22Rv1 (cell line): Measurements from ENCODE around the gene CCL4L2.
"Not testable (repeated sequence)": the region's sequence is repeated elsewhere in the genome, so short reads cannot be mapped to it uniquely, and the experiment has no call there.

Experiments used
- H3K27ac ChIP-seq: fragments of 450-650 bp; 2 replicates; pipeline ENCODE4 v1.5.1; 2017
- ZFX ChIP-seq: fragments of 450-650 bp; IDR thresholded peaks from 2 replicates; pipeline ENCODE4 v1.6.1; 2017; ENCODE audit warnings: antibody characterized with exemption, borderline replicate concordance
- TF ChIP-seq, protein P1 (sequence below): fragments of 450-650 bp; IDR thresholded peaks from 2 replicates; pipeline ENCODE4 v1.5.1; 2017; ENCODE audit warnings: mild to moderate bottlenecking

The CCL4L2 gene

DNA sequence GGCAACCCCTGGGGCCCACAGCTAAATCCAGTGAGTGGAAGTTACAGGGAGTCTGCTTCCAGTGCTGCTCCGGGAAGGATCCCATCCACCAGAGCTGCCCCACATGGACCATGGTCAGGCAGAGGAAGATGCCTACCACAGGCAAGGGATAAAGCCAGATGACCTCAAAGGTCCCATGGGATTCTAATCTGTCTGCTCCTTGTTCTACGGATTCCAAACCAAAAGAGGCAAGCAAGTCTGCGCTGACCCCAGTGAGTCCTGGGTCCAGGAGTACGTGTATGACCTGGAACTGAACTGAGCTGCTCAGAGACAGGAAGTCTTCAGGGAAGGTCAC lies 1.4 kb downstream of the CCL4L2 start:
- no peak for TF ChIP-seq ZFX
- H3K27ac ChIP-seq = no peak overlapping the region

DNA sequence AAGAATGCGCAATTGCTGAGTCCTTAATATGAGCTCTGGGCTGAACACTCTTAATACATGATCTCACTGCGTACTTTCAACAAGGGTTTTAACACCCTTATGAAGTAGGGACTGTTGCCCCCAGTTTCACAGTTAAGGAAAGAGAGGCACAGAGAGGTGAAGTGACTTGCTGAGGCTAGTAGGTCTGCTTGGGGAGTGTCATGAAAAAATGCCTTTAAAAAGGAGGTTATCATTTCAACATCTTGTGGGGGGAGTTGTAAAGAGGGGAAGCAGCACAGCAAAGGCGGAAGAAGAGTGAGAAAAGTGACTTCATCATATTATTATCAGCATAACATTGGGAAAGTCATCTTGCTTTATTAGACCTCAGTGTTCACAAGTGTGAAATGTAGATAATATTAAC lies 2.1 kb downstream of the CCL4L2 start:
- H3K27ac ChIP-seq = no peak overlapping the region
- no peak for TF ChIP-seq ZFX
- TF ChIP-seq, protein P1, sequence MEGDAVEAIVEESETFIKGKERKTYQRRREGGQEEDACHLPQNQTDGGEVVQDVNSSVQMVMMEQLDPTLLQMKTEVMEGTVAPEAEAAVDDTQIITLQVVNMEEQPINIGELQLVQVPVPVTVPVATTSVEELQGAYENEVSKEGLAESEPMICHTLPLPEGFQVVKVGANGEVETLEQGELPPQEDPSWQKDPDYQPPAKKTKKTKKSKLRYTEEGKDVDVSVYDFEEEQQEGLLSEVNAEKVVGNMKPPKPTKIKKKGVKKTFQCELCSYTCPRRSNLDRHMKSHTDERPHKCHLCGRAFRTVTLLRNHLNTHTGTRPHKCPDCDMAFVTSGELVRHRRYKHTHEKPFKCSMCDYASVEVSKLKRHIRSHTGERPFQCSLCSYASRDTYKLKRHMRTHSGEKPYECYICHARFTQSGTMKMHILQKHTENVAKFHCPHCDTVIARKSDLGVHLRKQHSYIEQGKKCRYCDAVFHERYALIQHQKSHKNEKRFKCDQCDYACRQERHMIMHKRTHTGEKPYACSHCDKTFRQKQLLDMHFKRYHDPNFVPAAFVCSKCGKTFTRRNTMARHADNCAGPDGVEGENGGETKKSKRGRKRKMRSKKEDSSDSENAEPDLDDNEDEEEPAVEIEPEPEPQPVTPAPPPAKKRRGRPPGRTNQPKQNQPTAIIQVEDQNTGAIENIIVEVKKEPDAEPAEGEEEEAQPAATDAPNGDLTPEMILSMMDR = no peak

DNA sequence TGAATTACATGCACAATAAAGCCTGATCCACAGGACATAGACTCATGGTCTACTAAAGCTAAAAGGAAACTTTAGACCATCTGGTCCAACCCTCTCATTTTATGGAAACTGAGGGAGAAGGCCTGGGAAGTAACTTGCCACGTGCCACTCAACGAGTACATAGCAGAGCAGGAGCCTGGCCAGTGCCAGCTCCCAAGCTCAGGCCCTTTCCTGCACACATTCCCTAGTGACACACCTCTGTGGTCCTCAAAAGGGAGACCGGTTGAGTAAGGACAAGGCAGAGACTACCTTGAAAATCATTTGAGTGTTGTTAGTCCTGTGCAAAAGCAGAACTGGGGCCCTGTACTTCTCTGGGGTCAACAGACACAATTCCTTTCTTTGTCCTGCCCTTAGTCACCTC lies 2.8 kb downstream of the CCL4L2 start:
- no peak overlapping the region for H3K27ac ChIP-seq
- TF ChIP-seq, protein P1 = no peak
- no peak for TF ChIP-seq ZFX

DNA sequence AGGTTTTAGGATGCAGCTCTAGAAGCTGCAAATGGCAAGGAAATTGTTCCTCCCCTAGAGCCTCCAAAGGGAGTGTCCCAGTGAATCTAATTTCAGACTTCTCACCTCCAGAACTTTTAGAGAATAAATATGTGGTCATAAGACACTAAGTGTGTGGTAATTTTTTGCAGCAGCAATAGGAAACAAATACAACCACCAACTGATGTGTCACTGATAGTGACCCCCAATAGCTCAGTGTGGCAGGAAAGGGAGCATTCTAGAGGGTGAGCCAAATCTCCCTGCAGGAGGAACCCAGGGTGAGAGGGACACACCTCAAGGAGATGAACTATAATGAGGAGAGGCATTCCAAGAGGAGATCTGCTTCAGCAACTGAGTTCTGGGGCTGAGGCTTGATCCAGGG lies 4.1 kb downstream of the CCL4L2 start:
- TF ChIP-seq, protein P1 = no peak
- no peak for TF ChIP-seq ZFX
- H3K27ac ChIP-seq = no peak overlapping the region

DNA sequence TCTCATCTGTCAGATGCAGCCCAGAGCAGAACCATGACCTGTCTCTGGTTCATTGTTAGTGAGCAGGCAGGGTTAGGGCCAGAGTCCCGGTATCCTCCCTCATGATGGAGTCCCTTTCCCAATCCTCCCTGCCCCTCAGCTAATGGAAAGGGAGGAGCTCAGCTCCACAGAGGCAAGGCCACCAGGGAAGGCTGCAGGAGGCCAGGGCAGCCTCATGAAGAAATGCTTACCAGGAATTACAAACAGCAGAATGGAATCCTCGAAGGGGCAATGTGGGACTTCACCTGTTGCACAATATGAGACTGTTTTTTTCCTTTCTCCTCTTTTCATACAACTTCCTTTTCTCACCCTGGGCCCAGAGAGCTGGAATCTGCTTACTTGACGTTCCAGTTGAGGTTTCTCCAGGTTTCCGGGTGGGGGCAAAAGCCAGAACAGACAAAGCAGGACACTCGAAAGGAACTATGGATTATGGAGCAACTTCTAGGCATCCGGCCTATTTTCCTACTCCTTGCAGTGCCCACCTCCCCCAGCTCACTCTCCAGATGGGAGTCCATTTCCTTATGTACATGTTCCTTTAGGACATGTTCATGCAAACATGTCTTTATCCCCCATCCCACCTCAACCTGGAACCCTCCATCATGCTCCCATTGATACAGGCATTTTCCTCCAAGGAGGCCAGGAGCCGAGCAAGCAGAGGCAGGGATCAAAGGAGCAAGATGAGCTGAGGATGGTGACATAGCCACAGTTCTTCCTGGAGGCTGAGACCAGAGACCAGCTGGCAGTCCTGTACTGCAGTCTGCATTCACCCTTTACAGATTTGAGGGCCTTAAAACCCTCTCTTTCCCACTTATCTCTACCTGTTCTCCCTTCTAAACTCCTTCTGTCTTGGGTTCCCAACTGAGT lies 4.8 kb downstream of the CCL4L2 start:
- not testable (repeated sequence) for H3K27ac ChIP-seq

DNA sequence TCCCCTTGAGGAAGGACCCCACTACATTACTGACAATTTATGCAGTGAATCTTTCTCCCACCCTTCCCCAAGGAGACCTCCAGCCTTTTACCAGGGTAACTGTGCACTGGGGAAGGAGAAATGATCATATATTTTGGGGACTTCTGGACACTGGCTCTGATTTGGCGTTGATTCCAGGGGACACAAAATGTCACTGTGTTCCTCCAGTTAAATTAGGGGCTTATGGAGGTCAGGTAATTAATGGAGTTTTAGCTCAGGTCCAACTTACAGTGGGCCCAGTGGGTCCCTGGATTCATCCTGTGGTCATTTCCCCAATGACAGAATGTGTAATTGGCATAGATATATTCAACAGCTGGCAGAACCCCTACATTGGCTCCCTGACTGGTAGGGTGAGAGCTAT lies 8.7 kb downstream of the CCL4L2 start:
- not testable (repeated sequence) for H3K27ac ChIP-seq

DNA sequence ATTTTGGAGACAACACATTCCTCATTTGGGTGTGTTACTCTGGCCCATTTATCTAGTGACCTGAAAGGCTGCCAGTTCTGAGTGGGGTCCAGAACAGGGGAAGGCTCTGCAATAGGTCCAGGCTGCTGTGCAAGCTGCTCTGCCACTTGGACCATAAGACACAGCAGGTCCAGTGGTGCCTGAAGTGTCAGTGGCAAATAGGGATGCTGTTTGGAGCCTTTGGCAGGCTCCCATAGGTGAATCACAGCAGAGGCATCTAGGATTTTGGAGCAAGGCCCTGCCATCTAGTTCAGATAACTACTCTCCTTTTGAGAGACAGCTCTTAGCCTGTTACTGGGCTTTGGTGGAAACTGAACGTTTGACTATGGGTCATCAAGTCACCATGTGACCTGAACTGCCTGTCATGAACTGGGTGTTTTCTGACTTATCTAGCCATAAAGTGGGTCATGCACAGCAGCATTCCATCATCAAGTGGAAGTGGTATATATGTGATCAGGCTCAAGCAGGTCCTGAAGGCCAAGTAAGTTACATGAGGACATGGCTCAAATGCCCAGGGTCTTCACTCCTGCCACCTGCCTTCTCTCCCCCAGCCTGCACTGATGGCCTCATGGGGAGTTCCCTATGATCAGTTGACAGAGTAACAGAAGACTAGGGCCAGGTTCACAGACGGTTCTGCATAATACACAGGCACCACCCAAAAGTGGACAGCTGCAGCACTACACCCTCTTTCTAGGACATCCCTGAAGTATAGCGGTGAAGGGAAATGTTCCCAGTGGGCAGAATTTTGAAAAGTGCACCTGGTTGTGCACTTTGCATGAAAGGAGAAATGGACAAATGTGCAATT lies 10.1 kb downstream of the CCL4L2 start:
- H3K27ac ChIP-seq = not testable (repeated sequence)

DNA sequence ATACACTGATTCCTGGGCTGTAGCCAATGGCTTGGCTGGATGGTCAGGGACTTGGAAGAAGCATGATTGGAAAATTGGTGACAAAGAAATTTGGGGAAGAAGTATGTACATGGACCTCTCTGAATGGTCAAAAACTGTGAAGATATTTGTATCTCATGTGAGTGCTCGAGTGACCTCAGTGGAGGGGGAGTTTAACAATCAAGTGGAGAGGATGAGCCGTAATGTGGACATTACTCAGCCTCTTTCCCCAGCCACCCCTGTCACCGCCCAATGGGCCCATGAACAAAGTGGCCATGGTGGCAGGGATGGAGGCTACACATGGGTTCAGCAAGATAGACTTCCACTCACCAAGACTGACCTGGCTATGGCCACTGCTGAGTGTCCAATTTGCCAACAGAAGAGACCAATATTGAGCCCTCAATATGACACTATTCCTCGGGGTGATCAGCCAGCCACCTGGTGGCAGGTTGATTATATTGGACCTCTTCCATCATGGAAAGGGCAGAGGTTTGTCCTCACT lies 10.8 kb downstream of the CCL4L2 start:
- H3K27ac ChIP-seq = not testable (repeated sequence)

DNA sequence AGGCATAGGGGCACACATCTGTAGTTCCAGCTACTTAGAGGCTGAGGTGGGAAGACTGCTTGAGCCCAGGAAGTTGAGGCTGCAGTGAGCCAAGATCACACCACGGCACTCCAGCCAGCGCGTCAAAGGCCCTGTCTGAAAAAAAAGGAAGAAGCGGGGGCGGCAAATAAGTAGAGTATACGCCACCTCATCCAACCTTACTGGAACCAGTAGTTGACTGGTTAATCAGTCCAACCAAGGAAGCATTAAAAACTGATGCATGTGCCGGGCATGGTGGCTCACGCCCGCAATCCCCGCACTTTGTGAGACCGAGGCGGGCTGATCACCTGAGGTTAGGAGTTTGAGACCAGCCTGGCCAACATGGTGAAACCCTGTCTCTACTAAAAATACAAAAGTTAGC lies 12.1 kb downstream of the CCL4L2 start:
- H3K27ac ChIP-seq = not testable (repeated sequence)

DNA sequence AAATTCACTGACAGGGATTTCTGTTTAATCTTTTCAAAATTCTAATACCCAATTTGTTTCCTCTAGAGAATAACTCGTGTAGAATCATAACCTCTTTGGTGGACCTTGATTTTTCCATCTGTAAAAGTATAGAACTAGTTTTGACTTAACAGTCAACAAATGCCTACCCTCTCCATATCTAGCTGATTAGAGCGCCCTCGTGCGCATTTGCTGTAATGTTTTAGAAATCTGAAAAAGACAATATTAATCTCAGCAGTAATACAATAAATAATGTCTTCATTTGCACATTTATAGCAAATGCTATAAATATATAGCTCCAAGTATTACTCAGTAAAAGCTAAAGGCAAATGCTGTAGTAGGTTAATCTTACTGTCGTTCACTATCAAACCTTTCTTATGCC lies 18.8 kb downstream of the CCL4L2 start:
- TF ChIP-seq, protein P1 = 0 out of 2 replicates have a peak, but pooled peaks have one; percentile 22
- H3K27ac ChIP-seq = not testable (repeated sequence)

DNA sequence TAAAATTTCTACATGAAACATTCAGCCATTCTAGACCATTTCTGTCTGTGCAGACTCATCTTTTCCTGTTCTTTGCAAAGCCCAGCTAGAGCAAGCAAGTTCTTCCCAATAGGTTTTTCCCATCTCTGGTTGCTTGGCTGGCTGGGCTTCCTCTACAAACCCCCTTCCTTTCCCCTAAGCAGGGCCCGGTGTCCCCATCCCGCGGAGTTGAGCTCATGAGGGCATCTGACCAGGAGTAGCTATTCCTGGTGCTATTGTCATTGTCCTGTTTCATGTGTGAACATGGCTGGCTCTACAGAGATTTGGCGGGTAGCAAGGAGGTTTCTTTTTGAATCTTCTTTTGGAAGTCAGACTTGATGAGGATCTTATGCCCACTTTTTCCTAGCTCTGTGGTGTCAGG lies 31.2 kb downstream of the CCL4L2 start:
- H3K27ac ChIP-seq = not testable (repeated sequence)
